HG02938 (cell line): Measurements from ENCODE around the gene RUNX1.

ENCODE experiments used
- ATAC-seq: cut with Tn5 transposase; IDR thresholded peaks from one replicate; pipeline ENCODE4 v1.9.1; 2021; ENCODE audit warnings: mild to moderate bottlenecking, moderate library complexity; ENCODE audit not compliant: unreplicated experiment

The RUNX1 gene

DNA sequence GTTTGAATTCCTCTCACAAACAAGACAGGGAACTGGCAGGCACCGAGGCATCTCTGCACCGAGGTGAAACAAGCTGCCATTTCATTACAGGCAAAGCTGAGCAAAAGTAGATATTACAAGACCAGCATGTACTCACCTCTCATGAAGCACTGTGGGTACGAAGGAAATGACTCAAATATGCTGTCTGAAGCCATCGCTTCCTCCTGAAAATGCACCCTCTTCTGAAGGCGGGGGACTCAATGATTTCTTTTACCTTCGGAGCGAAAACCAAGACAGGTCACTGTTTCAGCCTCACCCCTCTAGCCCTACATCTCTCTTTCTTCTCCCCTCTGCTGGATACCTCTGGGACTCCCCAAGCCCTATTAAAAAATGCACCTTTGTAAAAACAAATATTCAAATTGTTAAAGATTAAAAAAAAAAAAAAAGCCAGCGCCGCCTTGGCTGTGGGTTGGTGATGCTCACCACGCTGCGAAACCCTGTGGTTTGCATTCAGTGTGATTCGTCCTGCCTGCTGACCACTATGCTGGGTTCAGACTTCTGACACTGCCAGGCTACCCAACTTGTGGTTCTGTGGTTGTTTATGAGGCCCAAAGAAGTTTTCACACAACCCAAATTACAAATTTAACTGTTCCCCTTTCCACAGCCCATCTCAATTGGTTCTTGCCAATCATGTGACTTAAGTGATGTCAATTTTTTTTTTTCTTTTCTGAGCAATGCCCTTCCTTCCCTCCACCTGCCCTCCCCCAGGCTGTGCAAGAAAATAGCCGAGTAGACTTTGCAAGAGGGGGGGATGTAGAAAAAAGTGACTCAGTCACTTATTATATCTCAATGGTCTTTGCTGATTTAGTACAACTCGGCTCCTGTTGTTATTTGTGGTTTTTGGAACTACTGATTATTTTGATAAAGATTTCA, at the start of gene RUNX1:
TSS of gene RUNX1 (minus strand) at position 597 of the 912 bp plus-strand sequence.
- ATAC-seq = peak; percentile 61

DNA sequence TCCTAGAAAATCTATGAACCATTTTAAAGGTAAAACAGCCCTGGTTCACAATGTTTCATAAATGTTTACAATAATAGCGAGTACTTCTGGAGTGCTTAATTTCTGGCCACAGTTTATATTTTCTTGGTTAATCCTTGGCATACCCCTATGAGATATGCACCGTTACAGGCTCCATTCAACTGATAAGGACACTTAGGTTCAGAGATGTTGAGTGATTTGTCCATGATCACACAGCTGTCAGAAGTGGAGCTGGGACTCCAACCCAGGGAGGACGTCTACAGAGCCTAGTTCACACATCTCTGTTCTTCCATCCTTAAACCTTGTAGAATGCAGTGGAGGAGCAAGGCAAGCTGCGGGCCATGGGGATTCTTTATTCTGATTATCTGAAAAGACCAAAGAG, 48.4 kb upstream of the RUNX1 start:
- no peak for ATAC-seq

DNA sequence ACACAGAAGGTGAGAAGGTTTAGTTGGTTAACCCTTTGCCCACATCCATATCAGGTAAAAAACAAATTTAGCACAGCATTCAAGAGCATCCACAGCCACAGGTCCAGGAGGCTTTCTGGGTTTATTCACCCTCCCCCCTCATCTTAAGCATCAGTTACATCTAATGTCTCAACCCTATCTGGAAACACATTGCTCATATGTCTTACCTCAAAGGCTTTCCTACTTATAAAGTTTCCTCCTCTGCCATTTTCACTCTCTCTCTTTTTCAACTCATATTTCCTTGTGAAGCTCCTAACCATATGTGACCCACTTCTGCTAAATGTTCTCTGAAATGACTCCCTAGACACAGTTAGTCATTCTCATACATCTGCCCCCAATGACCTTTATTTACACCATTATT, 47.9 kb upstream of the RUNX1 start:
- ATAC-seq = no peak

DNA sequence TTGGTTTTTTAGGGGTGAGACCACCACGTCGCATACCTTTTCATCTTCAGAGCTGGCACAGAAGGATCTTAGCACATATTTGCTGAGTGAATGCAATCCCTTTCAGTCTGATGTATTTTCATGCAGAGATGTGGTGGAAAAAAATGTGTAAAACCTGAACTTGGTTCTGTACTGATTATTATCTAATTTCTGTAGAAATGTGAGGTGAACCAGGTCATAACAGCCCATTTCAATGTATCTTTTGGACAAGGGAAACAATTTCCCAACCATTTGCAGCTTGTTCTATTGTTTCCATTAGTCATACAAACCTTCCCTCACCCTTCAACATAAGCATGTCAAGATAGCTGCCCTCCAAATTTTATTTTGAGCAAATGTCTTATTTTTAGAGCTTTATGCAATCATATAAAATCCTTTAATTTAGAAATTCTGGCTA, 46.8 kb upstream of the RUNX1 start:
- no peak for ATAC-seq

DNA sequence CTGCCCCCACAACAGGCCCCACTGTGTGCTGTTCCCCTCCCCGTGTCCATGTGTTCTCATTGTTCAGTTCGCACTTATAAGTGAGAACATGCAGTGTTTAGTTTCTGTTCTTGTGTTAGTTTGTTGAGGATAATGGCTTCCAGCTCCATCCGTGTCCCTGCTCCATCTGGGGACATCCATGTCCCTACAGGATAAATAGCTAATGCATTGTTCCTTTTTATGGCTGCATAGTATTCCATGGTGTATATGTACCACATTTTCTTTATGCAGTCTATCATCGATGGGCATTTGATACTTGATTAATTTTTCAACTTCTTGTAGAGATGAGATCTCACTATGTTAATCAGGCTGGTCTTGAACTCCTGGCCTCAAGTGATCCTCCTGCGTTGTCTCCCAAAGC, 44.4 kb upstream of the RUNX1 start:
- no peak for ATAC-seq

DNA sequence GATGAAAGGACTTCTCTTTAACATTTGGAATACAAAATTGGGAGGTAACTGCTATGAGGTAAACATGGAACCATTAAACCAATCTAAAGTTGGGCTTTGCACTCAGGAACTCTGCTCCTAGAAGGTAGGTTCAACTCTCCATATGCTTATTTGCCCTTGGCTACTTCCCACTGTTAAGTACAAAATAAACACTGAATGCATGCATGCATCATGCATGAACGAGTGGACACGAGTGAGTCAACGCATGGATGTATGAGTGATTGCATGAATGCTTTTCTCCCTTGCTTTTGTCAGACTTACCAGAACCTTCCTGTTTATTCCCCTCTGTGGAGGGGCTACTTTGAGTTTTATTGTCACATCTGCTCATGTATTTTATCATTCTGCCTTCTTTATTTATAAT, 42.4 kb upstream of the RUNX1 start:
- no peak for ATAC-seq

DNA sequence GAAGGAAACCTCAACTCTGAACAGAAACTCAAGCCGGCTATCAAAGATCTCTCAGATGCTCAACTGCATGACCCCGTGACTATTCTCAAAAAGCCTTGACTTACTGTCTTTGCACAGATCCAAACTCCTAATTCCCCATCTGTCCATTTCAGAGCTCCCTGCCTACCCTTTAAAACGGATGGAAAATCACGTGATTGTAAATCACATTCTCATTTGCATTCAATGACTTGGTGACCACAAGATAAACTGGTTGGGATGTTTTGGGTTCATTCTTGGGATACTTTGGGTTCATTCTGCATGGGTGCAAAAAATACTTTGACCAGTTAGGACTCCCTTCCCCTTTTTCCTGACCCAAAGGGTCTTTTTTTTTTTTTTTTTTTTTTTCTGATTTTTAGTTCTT, 41.3 kb upstream of the RUNX1 start:
- no peak for ATAC-seq

DNA sequence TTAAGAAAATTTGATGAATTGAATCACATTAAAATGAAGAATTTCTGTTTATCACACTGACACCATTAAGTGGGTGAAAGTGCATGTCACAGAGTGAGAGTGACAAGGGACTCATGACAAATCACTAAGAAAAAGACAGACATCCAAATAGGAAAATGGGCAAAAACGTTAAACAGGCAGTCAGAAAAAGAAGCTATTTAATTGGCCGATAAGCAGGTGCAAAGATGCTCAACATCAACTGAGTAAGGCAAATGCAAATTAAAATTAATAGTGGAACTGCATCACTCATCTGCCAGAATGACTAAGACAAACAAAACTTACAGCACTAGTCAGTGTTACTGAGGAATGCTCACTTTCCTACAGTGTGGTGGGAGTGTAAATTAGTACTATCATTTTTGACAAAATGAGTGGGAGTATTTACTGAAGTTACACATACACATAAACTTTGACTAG, 39.2 kb upstream of the RUNX1 start:
- ATAC-seq = no peak

DNA sequence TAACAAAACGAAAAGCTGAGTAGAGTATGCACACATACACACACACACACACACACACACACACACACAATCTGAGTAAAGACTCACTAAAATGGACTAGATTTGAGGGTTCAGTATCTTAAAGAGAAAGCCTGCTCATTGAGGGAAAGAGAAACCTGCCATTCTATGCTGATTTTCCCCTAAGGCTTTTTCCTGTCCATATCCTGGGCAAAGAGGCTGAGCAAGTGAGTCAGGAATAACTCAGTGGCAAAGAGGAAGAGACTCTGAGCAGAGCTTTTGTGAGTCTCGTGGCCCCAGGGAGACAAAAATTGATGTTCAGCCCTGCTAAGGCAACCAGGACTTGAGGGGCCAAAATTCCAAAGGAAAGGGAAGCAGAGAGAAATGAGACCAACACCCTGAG, 37.3 kb upstream of the RUNX1 start:
- ATAC-seq = no peak

DNA sequence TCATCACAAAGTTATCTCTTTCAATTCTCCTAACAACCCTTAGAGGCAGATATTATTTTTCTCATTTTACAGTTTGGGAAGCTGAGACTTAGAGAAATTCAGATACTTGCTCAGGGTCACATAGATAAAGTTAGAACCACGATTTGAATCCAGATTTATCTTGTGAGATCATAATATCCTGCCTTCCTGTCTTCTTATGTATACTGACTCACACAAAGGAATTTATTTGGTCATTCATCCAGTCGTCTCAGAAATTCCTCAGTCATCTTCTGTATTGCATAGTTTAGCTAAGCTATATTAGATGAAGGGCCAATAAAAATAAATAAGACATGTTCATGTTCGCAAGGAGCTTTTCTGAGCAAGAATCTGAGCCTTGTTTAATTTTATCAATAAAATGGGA, 35.8 kb upstream of the RUNX1 start:
- ATAC-seq = no peak

DNA sequence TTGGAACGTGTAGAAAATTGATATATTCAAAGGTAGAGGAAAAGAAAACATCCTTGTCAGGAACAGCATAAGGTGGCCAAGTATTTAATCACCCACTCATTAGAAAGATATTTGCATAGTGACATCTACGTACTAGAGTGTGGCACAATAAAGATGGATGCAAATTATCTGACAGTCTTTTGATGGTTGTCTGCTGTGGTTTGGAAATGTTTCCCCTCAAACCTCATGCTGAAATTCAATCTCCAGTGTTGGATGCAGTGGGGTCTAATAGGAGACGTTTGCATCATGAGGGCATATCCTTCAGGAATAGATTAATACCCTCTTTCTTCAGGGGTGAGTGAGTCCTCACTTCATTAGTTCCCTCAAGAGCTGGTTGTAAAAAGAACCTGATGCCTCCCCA, 34.1 kb upstream of the RUNX1 start:
- ATAC-seq = no peak

DNA sequence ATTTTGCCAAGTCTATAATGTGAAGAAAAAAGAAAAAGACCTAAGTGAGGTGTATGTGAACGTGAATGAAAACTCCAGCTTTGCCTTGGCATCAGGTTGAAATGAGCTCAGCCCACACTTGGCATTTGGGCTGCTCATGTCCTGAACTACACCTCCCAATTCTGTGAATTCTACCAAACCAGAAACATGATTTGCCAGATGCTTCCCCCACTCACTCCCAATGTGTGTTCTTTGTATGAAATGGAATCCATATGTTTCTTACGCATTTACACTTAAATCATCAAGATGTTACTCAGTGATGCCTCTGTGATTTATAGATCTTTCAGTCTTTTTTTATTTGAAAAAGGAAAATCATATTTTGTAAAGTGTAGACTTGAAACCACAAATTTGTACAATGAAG, 32.8 kb upstream of the RUNX1 start:
- no peak for ATAC-seq

DNA sequence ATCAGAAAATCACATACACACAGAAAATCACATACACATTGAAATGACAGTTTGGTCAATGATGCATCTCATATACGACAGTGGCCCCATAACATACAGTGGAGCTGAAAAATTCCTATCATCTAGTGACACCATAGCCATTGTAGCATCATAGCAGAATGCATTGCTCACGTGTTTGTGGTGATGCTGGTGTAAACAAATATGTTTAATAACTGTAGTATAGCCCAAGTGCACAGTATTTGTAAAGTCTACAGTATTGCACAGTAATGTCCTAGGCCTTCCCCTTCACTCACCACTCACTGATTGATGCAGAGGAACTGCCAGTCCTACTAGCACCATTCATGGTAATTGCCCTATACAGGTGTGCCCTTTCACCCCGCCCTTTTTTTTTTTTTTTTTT, 30.1 kb upstream of the RUNX1 start:
- ATAC-seq = no peak

DNA sequence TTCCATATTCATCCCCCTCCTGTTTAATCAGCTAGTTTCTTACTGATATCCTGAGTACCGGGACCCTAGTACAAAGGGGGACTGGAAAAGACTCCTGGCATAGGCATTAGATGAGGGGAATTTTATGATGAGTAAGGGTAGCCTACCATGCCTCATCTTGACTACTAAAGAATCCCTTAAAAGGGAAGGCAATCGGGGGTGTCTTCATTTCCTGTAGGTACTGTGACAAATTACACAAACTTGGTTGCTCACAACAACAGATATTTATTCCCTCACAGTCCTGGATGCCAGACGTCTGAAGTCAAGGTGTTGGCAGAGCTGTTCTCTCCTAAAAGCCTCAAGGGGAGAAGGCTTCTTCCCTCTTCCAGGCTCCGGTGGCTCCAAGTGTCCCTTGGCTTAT, 28.9 kb upstream of the RUNX1 start:
- ATAC-seq = no peak

DNA sequence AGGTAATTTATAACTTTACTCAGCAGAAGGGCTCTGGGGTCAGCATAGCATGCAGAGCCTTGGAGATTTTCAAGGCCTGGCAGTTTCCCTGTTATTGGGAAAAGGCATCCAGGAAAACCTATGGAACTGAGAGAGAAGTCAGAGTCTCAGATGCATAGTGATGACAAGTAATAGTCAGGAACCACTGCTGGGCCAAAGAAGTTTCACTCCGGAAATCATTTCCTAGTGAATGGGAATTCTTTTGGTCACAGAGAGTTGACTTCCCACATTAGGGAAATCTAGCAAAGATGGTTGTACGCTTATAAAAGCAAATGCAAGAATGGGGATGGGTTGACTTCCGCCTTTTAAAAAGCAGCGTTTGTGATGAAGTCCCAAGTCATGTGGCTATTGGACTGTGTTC, 28.4 kb upstream of the RUNX1 start:
- ATAC-seq = no peak

DNA sequence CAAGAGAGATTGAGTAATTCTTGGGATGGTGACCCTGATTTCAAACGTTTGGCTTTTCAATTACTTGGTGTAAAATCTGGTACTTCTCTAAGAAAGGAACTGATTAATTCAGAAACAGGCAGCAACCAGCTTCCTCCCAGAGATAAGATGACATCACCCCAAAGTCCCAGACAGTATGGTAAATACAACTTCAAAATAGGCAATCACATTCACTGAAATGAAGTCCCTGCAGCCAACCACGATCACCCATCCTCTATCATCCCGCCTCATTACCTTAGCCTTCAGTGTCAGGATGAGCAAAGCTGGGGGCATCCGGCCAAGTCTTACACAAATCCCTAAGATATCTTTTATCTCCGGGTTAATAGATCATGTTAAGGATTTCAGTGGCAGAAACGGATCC, 26.4 kb upstream of the RUNX1 start:
- no peak for ATAC-seq

DNA sequence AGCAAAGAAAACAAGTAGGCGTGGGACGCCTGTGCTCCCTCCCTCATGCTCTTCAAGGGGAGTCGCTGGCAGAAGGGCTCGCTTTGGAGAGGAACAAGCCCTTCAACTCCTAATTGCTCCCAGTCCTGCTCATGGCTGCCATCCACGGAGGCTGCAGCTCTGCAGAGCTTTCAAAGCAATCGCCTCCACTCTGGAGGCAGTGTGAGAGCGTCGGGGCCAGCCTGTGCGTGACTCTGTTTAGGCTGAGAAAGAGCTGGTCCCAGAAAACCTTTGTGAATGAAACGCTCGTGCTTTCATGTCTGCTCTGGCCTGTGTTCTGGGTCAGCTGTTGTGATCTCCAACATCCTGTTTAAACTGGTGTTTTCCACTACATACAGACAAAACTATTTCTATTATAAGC, 23.9 kb upstream of the RUNX1 start:
- no peak for ATAC-seq

DNA sequence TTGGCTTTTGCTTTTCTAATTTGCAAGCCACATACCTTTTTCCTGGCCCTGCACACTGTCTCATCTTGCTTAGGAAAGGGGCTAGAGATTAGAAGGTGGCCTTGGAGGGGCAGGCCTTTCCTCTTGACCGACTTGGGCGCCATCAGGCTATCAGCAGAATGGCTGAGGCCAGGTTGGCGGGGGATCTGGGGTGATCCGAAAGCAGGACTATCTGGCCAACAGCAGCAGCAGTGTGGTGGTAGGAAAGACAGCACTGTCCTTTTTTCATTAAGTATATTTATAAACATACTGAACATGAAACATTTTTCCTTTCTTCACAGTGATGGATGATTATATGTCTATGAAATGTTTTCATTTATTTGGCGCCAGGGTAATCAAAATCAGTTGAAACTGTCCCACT, 23.5 kb upstream of the RUNX1 start:
- ATAC-seq = no peak

DNA sequence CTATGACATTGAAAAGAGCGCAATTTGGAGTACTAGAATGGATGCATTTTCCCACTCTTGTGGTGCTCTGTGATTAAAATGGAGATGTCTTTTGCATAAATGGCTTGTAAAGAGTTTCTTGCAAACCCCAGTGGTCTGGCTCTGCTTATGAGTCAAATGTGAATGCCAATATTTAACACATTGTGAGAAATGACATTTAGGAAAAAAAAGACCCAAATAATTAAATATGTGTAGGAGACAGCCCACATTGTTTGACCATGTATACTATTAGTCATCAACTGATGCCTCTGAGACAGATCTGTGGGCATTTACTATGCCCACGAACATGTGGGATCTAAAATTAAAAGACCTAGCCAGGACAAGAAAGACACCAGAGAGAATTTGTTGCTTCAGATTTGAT, 22.2 kb upstream of the RUNX1 start:
- no peak for ATAC-seq

DNA sequence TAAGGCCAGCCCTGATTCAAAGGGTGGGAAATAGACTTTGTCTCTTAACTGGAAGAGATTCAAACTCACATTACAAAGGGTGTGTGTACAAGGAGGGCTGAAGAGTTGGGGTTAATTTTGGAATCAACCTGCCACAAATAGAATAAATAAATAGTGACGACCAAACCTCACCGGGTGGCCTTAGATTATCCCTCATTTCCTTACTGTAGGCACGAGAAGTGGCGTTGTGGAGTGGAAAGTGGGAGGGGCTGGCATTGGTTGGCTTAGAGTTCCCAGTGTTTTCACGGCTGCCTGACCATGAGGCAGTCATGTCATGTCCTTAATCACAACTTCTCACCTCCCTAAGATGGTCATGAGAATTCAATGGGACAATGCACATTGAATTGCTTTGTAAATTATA, 21.3 kb upstream of the RUNX1 start:
- no peak for ATAC-seq

DNA sequence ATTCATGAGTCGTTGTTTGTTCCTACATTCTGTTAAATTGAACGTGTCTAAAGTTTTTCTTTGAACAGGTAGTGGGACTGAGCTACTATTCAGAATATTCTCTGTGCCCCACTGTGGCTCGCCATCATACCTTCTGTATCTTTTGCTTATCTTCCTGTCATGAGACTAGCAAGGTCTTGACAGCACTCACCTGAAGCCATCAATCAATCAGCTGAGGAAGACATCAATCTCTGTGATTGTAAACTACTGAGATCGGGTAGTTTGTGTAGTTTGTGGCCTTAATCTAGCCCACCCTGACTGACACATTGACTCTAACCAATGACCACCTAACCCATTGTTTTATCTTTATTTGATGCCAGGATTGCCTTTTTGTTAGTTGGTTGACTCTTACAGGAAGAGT, 17.7 kb upstream of the RUNX1 start:
- ATAC-seq = no peak

DNA sequence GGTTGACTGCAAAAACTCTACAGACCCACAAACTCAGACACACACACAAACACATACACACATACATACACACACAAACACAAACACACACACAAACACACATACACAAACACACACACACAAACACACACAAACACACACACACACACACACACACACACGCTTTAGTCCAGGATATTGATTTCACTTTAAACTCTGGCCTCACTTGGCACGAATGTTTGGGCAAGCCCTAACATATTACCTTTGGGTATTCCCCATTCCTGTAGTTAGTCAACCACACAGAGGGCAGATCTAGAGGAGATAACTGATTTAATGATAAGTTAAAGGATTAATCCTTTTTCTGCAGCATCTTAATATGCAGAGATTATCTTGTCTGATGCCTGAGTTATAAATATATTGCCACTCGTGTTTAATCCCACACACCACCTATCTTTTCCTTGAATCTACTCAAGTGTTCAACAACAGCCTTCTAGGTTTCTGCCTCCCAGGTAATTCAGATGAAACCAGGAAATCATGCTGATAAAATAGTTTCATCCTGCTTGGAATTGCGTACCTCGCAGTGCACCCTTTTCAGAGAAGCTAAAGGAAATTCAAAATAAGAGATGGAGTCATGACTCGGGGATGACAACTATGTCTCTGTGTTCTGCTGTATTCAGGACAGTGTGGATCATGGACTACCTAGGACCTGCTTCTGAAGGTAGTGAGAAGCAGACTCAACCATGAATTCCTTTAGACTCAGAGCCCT, 14.5 kb upstream of the RUNX1 start:
- no peak for ATAC-seq
